OCI-LY1 (cell line): Measurements from ENCODE around the gene NCKAP5L.

ENCODE experiments used
- H2AFZ ChIP-seq: fragments of 200-600 bp; sonication (generic), shearing (Covaris generic); 2 replicates; pipeline ENCODE4 v1.6.0; 2014; ENCODE audit warnings: antibody characterized with exemption, mild to moderate bottlenecking, low read length
- H3F3A ChIP-seq: fragments of 200-600 bp; sonication (generic), shearing (Covaris generic); 2 replicates; pipeline ENCODE4 v1.6.0; 2014; ENCODE audit warnings: mild to moderate bottlenecking, antibody characterized with exemption, low read length, moderate library complexity; ENCODE audit not compliant: insufficient read depth
- H3K27ac ChIP-seq: fragments of 200-600 bp; sonication (generic); 2 replicates; pipeline ENCODE4 v1.5.1; 2014; ENCODE audit warnings: low read length, mixed run types, mild to moderate bottlenecking, low read depth; ENCODE audit not compliant: poor library complexity, severe bottlenecking
- H3K27me3 ChIP-seq: fragments of 200-600 bp; sonication (generic); 2 replicates; pipeline ENCODE4 v1.6.0; 2014; ENCODE audit warnings: antibody characterized with exemption, mild to moderate bottlenecking, low read length, moderate library complexity; ENCODE audit not compliant: insufficient read depth
- H3K36me3 ChIP-seq: fragments of 200-600 bp; sonication (generic); 2 replicates; pipeline ENCODE4 v1.6.1; 2014; ENCODE audit warnings: mild to moderate bottlenecking, antibody characterized with exemption, low read length, moderate library complexity, mixed read lengths; ENCODE audit not compliant: insufficient read depth
- H3K4me1 ChIP-seq: fragments of 200-600 bp; sonication (generic); 2 replicates; pipeline ENCODE4 v1.5.1; 2014; ENCODE audit warnings: mild to moderate bottlenecking, low read length, moderate library complexity; ENCODE audit not compliant: insufficient read depth, severe bottlenecking
- H3K4me2 ChIP-seq: fragments of 200-600 bp; sonication (generic), shearing (Covaris generic); 2 replicates; pipeline ENCODE4 v1.6.1; 2014; ENCODE audit warnings: low read length
- H3K4me3 ChIP-seq: fragments of 200-600 bp; sonication (generic); 2 replicates; pipeline ENCODE4 v1.5.1; 2014; ENCODE audit warnings: low read length, low read depth, mild to moderate bottlenecking, mixed read lengths; ENCODE audit not compliant: poor library complexity, severe bottlenecking
- H3K79me2 ChIP-seq: fragments of 200-600 bp; shearing (Covaris generic); 2 replicates; pipeline ENCODE4 v1.6.1; 2016; ENCODE audit warnings: mixed run types, low read length, mixed read lengths; ENCODE audit not compliant: insufficient read depth
- H3K9ac ChIP-seq: fragments of 200-600 bp; sonication (generic), shearing (Covaris generic); 2 replicates; pipeline ENCODE4 v1.6.1; 2014; ENCODE audit warnings: mild to moderate bottlenecking, low read length, mixed read lengths
- H3K9me2 ChIP-seq: fragments of 200-600 bp; sonication (generic), shearing (Covaris generic); 2 replicates; pipeline ENCODE4 v1.6.1; 2014; ENCODE audit warnings: low read depth, mild to moderate bottlenecking, low read length, mixed read lengths
- H3K9me3 ChIP-seq: fragments of 200-600 bp; shearing (Covaris generic); 2 replicates; pipeline ENCODE4 v1.6.1; 2014; ENCODE audit warnings: low read length, mixed read lengths
- H4K20me1 ChIP-seq: fragments of 200-600 bp; sonication (generic), shearing (Covaris generic); 2 replicates; pipeline ENCODE4 v1.6.0; 2016; ENCODE audit warnings: mild to moderate bottlenecking, low read length; ENCODE audit not compliant: insufficient read depth
- EZH2 ChIP-seq: fragments of 200-600 bp; sonication (generic), shearing (Covaris generic); IDR thresholded peaks from 2 replicates; pipeline ENCODE4 v1.8.0; 2017; ENCODE audit warnings: borderline replicate concordance, mixed run types, mild to moderate bottlenecking, antibody characterized with exemption, low read length, moderate library complexity, mixed read lengths
- TF ChIP-seq, protein P1 (sequence below): fragments of 200-600 bp; sonication (generic), shearing (Covaris generic); IDR thresholded peaks from 2 replicates; pipeline ENCODE4 v1.5.1; 2017; ENCODE audit warnings: mild to moderate bottlenecking, antibody characterized with exemption, low read length, moderate library complexity, mixed read lengths

The NCKAP5L gene

DNA sequence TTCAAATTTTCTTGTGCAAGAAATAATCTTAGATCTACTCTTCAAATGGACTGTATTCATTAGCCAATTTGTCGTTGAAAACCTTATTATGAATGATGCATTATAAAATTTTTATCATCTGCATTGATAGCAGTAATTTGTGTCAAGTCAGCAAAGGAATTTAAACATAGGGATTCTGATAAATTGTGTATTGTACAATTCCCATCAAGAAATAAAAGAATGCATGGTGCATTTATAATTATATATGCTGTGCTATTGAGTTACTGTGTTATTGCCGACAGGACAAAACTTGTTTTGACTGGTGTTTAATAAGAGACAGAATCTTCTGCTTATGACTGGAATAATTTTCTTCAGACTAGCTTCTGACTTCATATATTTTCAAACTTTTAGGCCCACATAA, 17.8 kb upstream of the NCKAP5L start:
- Histone ChIP-seq H3K9ac (no peak overlapping the region), H3K27ac (no peak overlapping the region), H3K27me3 (no peaks in the 10 kb centered on the region), H4K20me1 (no peaks in the 10 kb centered on the region), H3K4me1 (peaks cover 15% of the 10 kb centered on the region), H3K4me3 (no peak overlapping the region), H3K9me2 (no peaks in the 10 kb centered on the region), H3K9me3 (no peaks in the 10 kb centered on the region), H3K36me3 (no peaks in the 10 kb centered on the region), H2AFZ (no peak overlapping the region), H3K79me2 (no peaks in the 10 kb centered on the region), H3K4me2 (no peak overlapping the region), H3F3A (no peaks in the 10 kb centered on the region)
- TF ChIP-seq, protein P1, sequence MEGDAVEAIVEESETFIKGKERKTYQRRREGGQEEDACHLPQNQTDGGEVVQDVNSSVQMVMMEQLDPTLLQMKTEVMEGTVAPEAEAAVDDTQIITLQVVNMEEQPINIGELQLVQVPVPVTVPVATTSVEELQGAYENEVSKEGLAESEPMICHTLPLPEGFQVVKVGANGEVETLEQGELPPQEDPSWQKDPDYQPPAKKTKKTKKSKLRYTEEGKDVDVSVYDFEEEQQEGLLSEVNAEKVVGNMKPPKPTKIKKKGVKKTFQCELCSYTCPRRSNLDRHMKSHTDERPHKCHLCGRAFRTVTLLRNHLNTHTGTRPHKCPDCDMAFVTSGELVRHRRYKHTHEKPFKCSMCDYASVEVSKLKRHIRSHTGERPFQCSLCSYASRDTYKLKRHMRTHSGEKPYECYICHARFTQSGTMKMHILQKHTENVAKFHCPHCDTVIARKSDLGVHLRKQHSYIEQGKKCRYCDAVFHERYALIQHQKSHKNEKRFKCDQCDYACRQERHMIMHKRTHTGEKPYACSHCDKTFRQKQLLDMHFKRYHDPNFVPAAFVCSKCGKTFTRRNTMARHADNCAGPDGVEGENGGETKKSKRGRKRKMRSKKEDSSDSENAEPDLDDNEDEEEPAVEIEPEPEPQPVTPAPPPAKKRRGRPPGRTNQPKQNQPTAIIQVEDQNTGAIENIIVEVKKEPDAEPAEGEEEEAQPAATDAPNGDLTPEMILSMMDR = no peak
- no peak for TF ChIP-seq EZH2

GRCh38 chr12:49843876-49844437, 15.7 kb upstream of the NCKAP5L start:
- Histone ChIP-seq H3K27ac (no peak overlapping the region), H3K9ac (no peak overlapping the region), H3K4me1 (peaks cover 15% of the 10 kb centered on the region), H2AFZ (no peak overlapping the region), H3K4me2 (no peak overlapping the region), H3K9me3 (no peaks in the 10 kb centered on the region), H3K36me3 (no peaks in the 10 kb centered on the region), H3K27me3 (no peaks in the 10 kb centered on the region), H3K9me2 (no peaks in the 10 kb centered on the region), H3K4me3 (no peak overlapping the region), H3F3A (no peaks in the 10 kb centered on the region), H3K79me2 (no peaks in the 10 kb centered on the region), H4K20me1 (no peaks in the 10 kb centered on the region)
- TF ChIP-seq, protein P1 = no peak
- TF ChIP-seq EZH2 = no peak

DNA sequence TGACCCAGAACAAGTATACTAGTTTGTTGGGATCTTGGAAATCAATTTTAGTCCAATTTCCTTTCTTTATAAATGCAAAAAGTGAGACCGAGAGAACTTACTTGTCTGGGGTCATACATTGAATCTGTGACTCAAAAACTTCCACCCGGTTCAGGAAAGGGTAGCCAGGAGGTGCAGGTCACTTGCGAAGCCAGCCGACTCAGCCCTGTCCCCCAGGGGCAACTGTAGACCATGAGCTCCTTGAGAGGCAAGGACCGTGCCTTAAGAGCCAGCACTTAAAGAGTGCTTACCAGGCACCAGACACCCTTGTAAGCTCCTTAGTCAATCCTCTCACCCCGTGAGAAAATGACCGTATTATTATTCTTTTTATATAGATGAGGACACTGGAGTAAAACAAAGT, 15.2 kb upstream of the NCKAP5L start:
- Histone ChIP-seq H3K27me3 (no peaks in the 10 kb centered on the region), H2AFZ (peak overlapping the region; percentile 43), H3K27ac (no peak overlapping the region)

More for the DNA sequence above, 15.2 kb upstream of the NCKAP5L start:
- Histone ChIP-seq H3F3A (no peaks in the 10 kb centered on the region), H3K4me1 (peaks cover 15% of the 10 kb centered on the region), H4K20me1 (no peaks in the 10 kb centered on the region), H3K4me2 (peak overlapping the region; percentile 88), H3K9ac (peak overlapping the region; percentile 95), H3K79me2 (no peaks in the 10 kb centered on the region), H3K36me3 (no peaks in the 10 kb centered on the region), H3K9me3 (no peaks in the 10 kb centered on the region), H3K9me2 (no peaks in the 10 kb centered on the region), H3K4me3 (peak overlapping the region; percentile 88)
- no peak for TF ChIP-seq EZH2
- TF ChIP-seq, protein P1 = no peak
